HepG2 (cell line): ENCODE results near the gene ERH. TPM values are rescaled to one million over a fixed set of nuclear protein-coding genes. Genes with fewer than 3 reads are reported as not detected.

Experiments
- ATAC-seq: fragments of 200-7000 bp; cut with Tn5 transposase; 3 replicates; pipeline ENCODE4 v1.9.1; 2020; ENCODE audit warnings: mild to moderate bottlenecking, moderate library complexity
- BruUV-seq: library from RNA; stranded (reverse); fragments of 400-500 nt; replicated peaks from 2 replicates; lab custom pipeline; 2021; lab: Mats Ljungman, UMichigan
- CTCF ChIA-PET: fragments of 300-600 bp; formaldehyde crosslinking; extraction: SDS; loops from one replicate; lab custom pipeline; 2021; ENCODE audit warnings: low total read pairs, inconsistent platforms, low intra/inter-chr PET ratio; lab: Yijun Ruan, JAX
- POLR2A ChIA-PET: fragments of 350-600 bp; sonication (Branson Sonifier 250); formaldehyde crosslinking; loops from one replicate; lab custom pipeline; 2020; ENCODE audit warnings: antibody characterized with exemption, inconsistent platforms; lab: Yijun Ruan, JAX
- DNase-seq: peaks from one replicate; pipeline ENCODE4 v3.0.0-alpha.2; 2015; ENCODE audit warnings: low spot score
- FAIRE-seq: peaks from 3 replicates; lab custom pipeline; 2011; peaks lifted over from hg19 to GRCh38; lab: Jason Lieb, UNC
- H2AFZ ChIP-seq: one replicate; pipeline ENCODE4 v1.6.1; 2011; ENCODE audit warnings: low read length, inconsistent platforms
- H3K27ac ChIP-seq: fragments of 300-600 bp; 3 replicates; pipeline ENCODE4 v1.8.0; 2011; ENCODE audit warnings: mixed run types, mild to moderate bottlenecking, mixed read lengths, low read length, inconsistent platforms; ENCODE audit not compliant: insufficient read depth; ENCODE audit errors: extremely low read length
- H3K27me3 ChIP-seq, 2 experiments: fragments of 200-600 bp in 1 of 2; 2 replicates in 1 of 2; 3 replicates in 1 of 2; pipeline versions ENCODE4 v1.6.0 to v1.8.0; 2011; ENCODE audit warnings: low read length in 2 of 2, mild to moderate bottlenecking in 2 of 2, moderate library complexity in 2 of 2, inconsistent platforms in 1 of 2; ENCODE audit not compliant: insufficient read depth in 2 of 2, control insufficient read depth in 1 of 2
- H3K36me3 ChIP-seq, 2 experiments: fragments of 200-600 bp in 1 of 2; replicated peaks in 1 of 2; 2 replicates in 1 of 2; 3 replicates in 1 of 2; pipeline versions ENCODE4 v1.5.1 to v1.8.0; 2011; ENCODE audit warnings: low read length in 2 of 2, inconsistent platforms in 1 of 2; ENCODE audit not compliant: insufficient read depth in 2 of 2, control insufficient read depth in 1 of 2
- H3K4me1 ChIP-seq: 2 replicates; pipeline ENCODE4 v1.5.1; 2012; ENCODE audit warnings: low read length, inconsistent platforms; ENCODE audit not compliant: insufficient read depth
- H3K4me2 ChIP-seq: 2 replicates; pipeline ENCODE4 v1.6.0; 2011; ENCODE audit warnings: low read depth, low read length, inconsistent platforms
- H3K4me3 ChIP-seq, 3 experiments: fragments of 200-600 bp in 1 of 3; sonication (generic), shearing (Covaris generic) in 1 of 3; replicated peaks in 1 of 3; 2 replicates each; pipeline ENCODE4 v1.5.1; 2011 to 2016; ENCODE audit warnings: low read length in 3 of 3, inconsistent platforms in 2 of 3, low read depth in 2 of 3, mild to moderate bottlenecking in 2 of 3, control low read depth in 1 of 3, mixed read lengths in 1 of 3; ENCODE audit not compliant: insufficient read depth in 1 of 3
- H3K79me2 ChIP-seq: one replicate; pipeline ENCODE4 v1.6.1; 2011; ENCODE audit warnings: low read length, inconsistent platforms; ENCODE audit not compliant: insufficient read depth
- H3K9ac ChIP-seq: 2 replicates; pipeline ENCODE4 v1.6.0; 2011; ENCODE audit warnings: mild to moderate bottlenecking, low read depth, low read length, inconsistent platforms; ENCODE audit not compliant: insufficient read depth
- H3K9me3 ChIP-seq: 2 replicates; pipeline ENCODE4 v1.5.1; 2012; ENCODE audit warnings: mild to moderate bottlenecking, low read length
- H4K20me1 ChIP-seq: 2 replicates; pipeline ENCODE4 v1.6.0; 2011; ENCODE audit warnings: inconsistent platforms, mild to moderate bottlenecking, low read length, moderate library complexity; ENCODE audit not compliant: insufficient read depth
- ARID2 ChIP-seq: sonication (generic); formaldehyde crosslinking; IDR thresholded peaks from 2 replicates; pipeline ENCODE4 v1.8.1; 2022; ENCODE audit warnings: mild to moderate bottlenecking, missing genetic modification reagents, borderline replicate concordance
- CAMTA2 ChIP-seq: sonication (generic); formaldehyde crosslinking; IDR thresholded peaks from 2 replicates; pipeline ENCODE4 v1.4.0; 2020; ENCODE audit warnings: mild to moderate bottlenecking, missing genetic modification reagents, borderline replicate concordance
- HMG20A ChIP-seq: IDR thresholded peaks from 2 replicates; pipeline ENCODE4 v1.6.1; 2016; ENCODE audit warnings: borderline replicate concordance
- KAT2B ChIP-seq: fragments of 150-350 bp; IDR thresholded peaks from 2 replicates; pipeline ENCODE4 v1.6.1; 2014; ENCODE audit warnings: low read depth, low read length, borderline replicate concordance
- MAFG ChIP-seq: sonication (generic); formaldehyde crosslinking; IDR thresholded peaks from 2 replicates; pipeline ENCODE4 v1.5.1; 2020; ENCODE audit warnings: mild to moderate bottlenecking, missing genetic modification reagents
- NAIF1 ChIP-seq: sonication (generic); formaldehyde crosslinking; IDR thresholded peaks from 2 replicates; pipeline ENCODE4 v1.5.0; 2020; ENCODE audit warnings: mild to moderate bottlenecking, missing genetic modification reagents, borderline replicate concordance
- NCOR1 ChIP-seq: fragments of 200-600 bp; sonication (generic); IDR thresholded peaks from 2 replicates; pipeline ENCODE4 v1.7.0; 2017; ENCODE audit warnings: antibody characterized with exemption, low read length, borderline replicate concordance
- NR2F1 ChIP-seq, 2 experiments: fragments of 450-650 bp in 1 of 2; formaldehyde crosslinking in 1 of 2; IDR thresholded peaks; 2 replicates each; pipeline versions ENCODE4 v1.5.0 to v1.6.1; 2016 to 2020; ENCODE audit warnings: mild to moderate bottlenecking in 1 of 2, missing compliant biosample characterization in 1 of 2, missing genetic modification reagents in 1 of 2, moderate library complexity in 1 of 2
- PAF1 ChIP-seq: IDR thresholded peaks from 2 replicates; pipeline ENCODE4 v1.6.1; 2016; ENCODE audit warnings: missing genetic modification reagents, missing compliant biosample characterization
- SMAD3 ChIP-seq: sonication (generic); formaldehyde crosslinking; IDR thresholded peaks from 2 replicates; pipeline ENCODE4 v1.4.0; 2020; ENCODE audit warnings: missing genetic modification reagents
- SSRP1 ChIP-seq: IDR thresholded peaks from 2 replicates; pipeline ENCODE4 v1.6.1; 2016; ENCODE audit warnings: control low read depth
- THRA ChIP-seq: sonication (generic); formaldehyde crosslinking; IDR thresholded peaks from 2 replicates; pipeline ENCODE4 v1.4.0; 2020; ENCODE audit warnings: missing genetic modification reagents, borderline replicate concordance
- TOE1 ChIP-seq: sonication (generic); formaldehyde crosslinking; IDR thresholded peaks from 2 replicates; pipeline ENCODE4 v1.4.0; 2020; ENCODE audit warnings: mild to moderate bottlenecking, missing genetic modification reagents
- ZMYM3 ChIP-seq: sonication (generic); formaldehyde crosslinking; IDR thresholded peaks from 2 replicates; pipeline ENCODE4 v1.5.1; 2020; ENCODE audit warnings: mild to moderate bottlenecking, missing genetic modification reagents
- ZNF263 ChIP-seq: sonication (generic); formaldehyde crosslinking; IDR thresholded peaks from 2 replicates; pipeline ENCODE4 v1.4.0; 2020; ENCODE audit warnings: missing genetic modification reagents
- ZNF337 ChIP-seq: sonication (generic); formaldehyde crosslinking; IDR thresholded peaks from 2 replicates; pipeline ENCODE4 v1.5.1; 2020; ENCODE audit warnings: missing genetic modification reagents, low read depth, mild to moderate bottlenecking, borderline replicate concordance
- ZNF547 ChIP-seq: sonication (generic); formaldehyde crosslinking; IDR thresholded peaks from 2 replicates; pipeline ENCODE4 v1.5.1; 2020; ENCODE audit warnings: mild to moderate bottlenecking, missing genetic modification reagents
- ZSCAN22 ChIP-seq: sonication (generic); formaldehyde crosslinking; IDR thresholded peaks from 2 replicates; pipeline ENCODE4 v1.4.0; 2020; ENCODE audit warnings: mild to moderate bottlenecking, missing genetic modification reagents
- WGBS: methylation state at CpG from one replicate; pipeline ENCODE4 v1.1.6; 2017; ENCODE audit warnings: low lambda C conversion rate; 5-methylcytosine and 5-hydroxymethylcytosine counted together
- in situ Hi-C: cut with HindIII; loops from 2 replicates; pipeline ENCODE4 v1.10.0; 2017; ENCODE audit warnings: low pct_unique_long_range_greater_than_20kb; ENCODE audit not compliant: extremely low pct_ligation_motif_present
- intact Hi-C: fragments of 100-400 bp; cut with micrococcal nuclease; formaldehyde crosslinking; loops from one replicate; pipeline ENCODE4 v1.10.0; 2022; ENCODE audit not compliant: unreplicated experiment
- polyA plus RNA-seq, 8 experiments: library from polyadenylated mRNA; depleted of rRNA in 3 of 8; stranded (reverse) in 7 of 8; unstranded in 1 of 8; fragments of >200 nt; fragmentation: Illumina TruSeq in 4 of 8; extraction: Trizol in 4 of 8; gene quantifications; 2 replicates each; pipeline versions ENCODE4 v1.2.1 to v1.2.3, GENCODE V29; 2011 to 2016; ENCODE audit warnings: low read depth in 4 of 8, missing spikeins in 1 of 8, mixed read lengths in 1 of 8; ENCODE audit not compliant: insufficient read depth in 1 of 8
- total RNA-seq, 5 experiments: library from RNA; depleted of rRNA; stranded (reverse); fragments of >200 nt; fragmentation: Illumina TruSeq; extraction: Trizol; gene quantifications; 2 replicates each; pipeline ENCODE4 v1.2.3, GENCODE V29; 2016; ENCODE audit warnings: low read depth in 1 of 5

The ERH gene
- total and polyA plus RNA-seq, 2 of the 13 experiments (the other 11 are each of a cell fraction or from before 2014, with no cell fraction given): 105 to 341 TPM

GRCh38 chr14:69430306-69430939, 32.3 kb upstream of the ERH start:
- Histone ChIP-seq H4K20me1 (0 out of 2 replicates have a peak, but pooled peaks cover 4% of the 10 kb centered on the region), H3K4me2 (no peak overlapping the region), H3K9ac (no peak overlapping the region), H2AFZ (no peak overlapping the region), H3K27ac (peak overlapping the region; percentile 39), H3K9me3 (no peaks in the 10 kb centered on the region), H3K27me3 (no peaks in the 10 kb centered on the region), H3K36me3 (peaks cover 8 to 17% of the 10 kb centered on the region in 2 experiments; a peak in 4 of 5 replicates), H3K4me1 (peaks cover 15% of the 10 kb centered on the region), H3K4me3 (no peak overlapping the region), H3K79me2 (peaks cover 25% of the 10 kb centered on the region)
- ATAC-seq (peak; percentile 94), FAIRE-seq (peak; percentile 4), DNase-seq (peak; percentile 64)
- intact Hi-C loops: loop anchor here (1.0 kb wide), 1 partner anchor 32 kb away; the partner anchor contains the start of genes ERH and SLC39A9
- in situ Hi-C loops: no loop called here
- BruUV-seq: no TSS peak
- WGBS: 5% methylated on average over 1 of the region's 1 CpG
- ChIA-PET POLR2A (interaction anchor here (0.6 to 1.1 kb wide), 2 partner anchors 30 to 33 kb away, joined by 3 to 11 read pairs; partner anchors contain the start of genes ERH and SLC39A9), CTCF (no interaction called here)
- no peak for TF ChIP-seq PAF1
- TF ChIP-seq KAT2B: peak; percentile 98
- TF ChIP-seq CAMTA2 (CRISPR knock-in tag): no peak
- TF ChIP-seq SSRP1 (CRISPR knock-in tag): no peak
- TF ChIP-seq THRA: 0 out of 2 replicates have a peak, but pooled peaks have one; percentile 9
- no peak for TF ChIP-seq ZNF547
- TF ChIP-seq HMG20A (CRISPR knock-in tag): peak; percentile 22; the same call in 1 of the 2 replicates
- no peak for TF ChIP-seq ZNF337 (CRISPR knock-in tag)
- peak; percentile 89 for TF ChIP-seq ZMYM3
- TF ChIP-seq NAIF1 (CRISPR knock-in tag): no peak
- peak; percentile 65; the same call in 1 of the 2 replicates for TF ChIP-seq NCOR1
- TF ChIP-seq NR2F1 (CRISPR knock-in tag; IDR thresholded peaks at IDR 0.05): 0 out of 4 replicates have a peak, but pooled peaks of 1 of the 2 experiments have one; percentile 20
- TF ChIP-seq ZSCAN22 (CRISPR knock-in tag): no peak
- no peak for TF ChIP-seq ARID2
- no peak for TF ChIP-seq TOE1 (CRISPR knock-in tag)
- TF ChIP-seq ZNF263: peak; percentile 70
- TF ChIP-seq MAFG (CRISPR knock-in tag): no peak
- TF ChIP-seq SMAD3 (CRISPR knock-in tag): peak; percentile 54; the same call in 1 of the 2 replicates
